HepG2 (cell line): ENCODE results near the gene MBTPS1. TPM values are rescaled to one million over a fixed set of nuclear protein-coding genes. Genes with fewer than 3 reads are reported as not detected.
A peak's percentile ranks its signal among the peaks of the same experiment; 100 is the strongest.

Experiments
- ATAC-seq: fragments of 200-7000 bp; cut with Tn5 transposase; 3 replicates; pipeline ENCODE4 v1.9.1; 2020; ENCODE audit warnings: mild to moderate bottlenecking, moderate library complexity
- BruUV-seq: library from RNA; stranded (reverse); fragments of 400-500 nt; replicated peaks from 2 replicates; lab custom pipeline; 2021; lab: Mats Ljungman, UMichigan
- CTCF ChIA-PET: fragments of 300-600 bp; formaldehyde crosslinking; extraction: SDS; loops from one replicate; lab custom pipeline; 2021; ENCODE audit warnings: low total read pairs, inconsistent platforms, low intra/inter-chr PET ratio; lab: Yijun Ruan, JAX
- POLR2A ChIA-PET: fragments of 350-600 bp; sonication (Branson Sonifier 250); formaldehyde crosslinking; loops from one replicate; lab custom pipeline; 2020; ENCODE audit warnings: antibody characterized with exemption, inconsistent platforms; lab: Yijun Ruan, JAX
- DNase-seq: peaks from one replicate; pipeline ENCODE4 v3.0.0-alpha.2; 2015; ENCODE audit warnings: low spot score
- FAIRE-seq: peaks from 3 replicates; lab custom pipeline; 2011; peaks lifted over from hg19 to GRCh38; lab: Jason Lieb, UNC
- H2AFZ ChIP-seq: one replicate; pipeline ENCODE4 v1.6.1; 2011; ENCODE audit warnings: low read length, inconsistent platforms
- H3K27ac ChIP-seq: fragments of 300-600 bp; 3 replicates; pipeline ENCODE4 v1.8.0; 2011; ENCODE audit warnings: mixed run types, mild to moderate bottlenecking, mixed read lengths, low read length, inconsistent platforms; ENCODE audit not compliant: insufficient read depth; ENCODE audit errors: extremely low read length
- H3K27me3 ChIP-seq, 2 experiments: fragments of 200-600 bp in 1 of 2; 2 replicates in 1 of 2; 3 replicates in 1 of 2; pipeline versions ENCODE4 v1.6.0 to v1.8.0; 2011; ENCODE audit warnings: low read length in 2 of 2, mild to moderate bottlenecking in 2 of 2, moderate library complexity in 2 of 2, inconsistent platforms in 1 of 2; ENCODE audit not compliant: insufficient read depth in 2 of 2, control insufficient read depth in 1 of 2
- H3K36me3 ChIP-seq, 2 experiments: fragments of 200-600 bp in 1 of 2; replicated peaks in 1 of 2; 2 replicates in 1 of 2; 3 replicates in 1 of 2; pipeline versions ENCODE4 v1.5.1 to v1.8.0; 2011; ENCODE audit warnings: low read length in 2 of 2, inconsistent platforms in 1 of 2; ENCODE audit not compliant: insufficient read depth in 2 of 2, control insufficient read depth in 1 of 2
- H3K4me1 ChIP-seq: 2 replicates; pipeline ENCODE4 v1.5.1; 2012; ENCODE audit warnings: low read length, inconsistent platforms; ENCODE audit not compliant: insufficient read depth
- H3K4me2 ChIP-seq: 2 replicates; pipeline ENCODE4 v1.6.0; 2011; ENCODE audit warnings: low read depth, low read length, inconsistent platforms
- H3K4me3 ChIP-seq, 3 experiments: fragments of 200-600 bp in 1 of 3; sonication (generic), shearing (Covaris generic) in 1 of 3; replicated peaks in 1 of 3; 2 replicates each; pipeline ENCODE4 v1.5.1; 2011 to 2016; ENCODE audit warnings: low read length in 3 of 3, inconsistent platforms in 2 of 3, low read depth in 2 of 3, mild to moderate bottlenecking in 2 of 3, control low read depth in 1 of 3, mixed read lengths in 1 of 3; ENCODE audit not compliant: insufficient read depth in 1 of 3
- H3K79me2 ChIP-seq: one replicate; pipeline ENCODE4 v1.6.1; 2011; ENCODE audit warnings: low read length, inconsistent platforms; ENCODE audit not compliant: insufficient read depth
- H3K9ac ChIP-seq: 2 replicates; pipeline ENCODE4 v1.6.0; 2011; ENCODE audit warnings: mild to moderate bottlenecking, low read depth, low read length, inconsistent platforms; ENCODE audit not compliant: insufficient read depth
- H3K9me3 ChIP-seq: 2 replicates; pipeline ENCODE4 v1.5.1; 2012; ENCODE audit warnings: mild to moderate bottlenecking, low read length
- H4K20me1 ChIP-seq: 2 replicates; pipeline ENCODE4 v1.6.0; 2011; ENCODE audit warnings: inconsistent platforms, mild to moderate bottlenecking, low read length, moderate library complexity; ENCODE audit not compliant: insufficient read depth
- FOXM1 ChIP-seq: sonication (generic); formaldehyde crosslinking; IDR thresholded peaks from 2 replicates; pipeline ENCODE4 v1.5.0; 2020; ENCODE audit warnings: missing genetic modification reagents
- FOXP4 ChIP-seq: sonication (generic); formaldehyde crosslinking; IDR thresholded peaks from 2 replicates; pipeline ENCODE4 v1.4.0; 2020; ENCODE audit warnings: missing genetic modification reagents
- HDAC2 ChIP-seq: sonication (generic); formaldehyde crosslinking; IDR thresholded peaks from 2 replicates; pipeline ENCODE4 v1.4.0; 2020; ENCODE audit warnings: missing genetic modification reagents
- NFYB ChIP-seq: sonication (generic); formaldehyde crosslinking; IDR thresholded peaks from 2 replicates; pipeline ENCODE4 v1.4.0; 2020; ENCODE audit warnings: missing genetic modification reagents
- SMAD3 ChIP-seq: sonication (generic); formaldehyde crosslinking; IDR thresholded peaks from 2 replicates; pipeline ENCODE4 v1.4.0; 2020; ENCODE audit warnings: missing genetic modification reagents
- THYN1 ChIP-seq: sonication (generic); formaldehyde crosslinking; IDR thresholded peaks from 2 replicates; pipeline ENCODE4 v1.8.1; 2023; ENCODE audit warnings: low read depth, mild to moderate bottlenecking, moderate library complexity, missing genetic modification reagents, borderline replicate concordance
- ZBTB20 ChIP-seq: sonication (generic); formaldehyde crosslinking; IDR thresholded peaks from 2 replicates; pipeline ENCODE4 v1.8.1; 2023; ENCODE audit warnings: missing genetic modification reagents, low read depth, mild to moderate bottlenecking, borderline replicate concordance
- ZFP37 ChIP-seq: sonication (generic); formaldehyde crosslinking; IDR thresholded peaks from 2 replicates; pipeline ENCODE4 v1.4.0; 2020; ENCODE audit warnings: missing genetic modification reagents, borderline replicate concordance
- ZNF280B ChIP-seq: sonication (generic); formaldehyde crosslinking; IDR thresholded peaks from 2 replicates; pipeline ENCODE4 v1.5.0; 2020; ENCODE audit warnings: missing genetic modification reagents, mild to moderate bottlenecking, borderline replicate concordance
- ZNF616 ChIP-seq: sonication (generic); formaldehyde crosslinking; IDR thresholded peaks from 2 replicates; pipeline ENCODE4 v1.5.0; 2020; ENCODE audit warnings: low read depth, mild to moderate bottlenecking, missing genetic modification reagents
- ZNF746 ChIP-seq: sonication (generic); formaldehyde crosslinking; IDR thresholded peaks from 2 replicates; pipeline ENCODE4 v1.8.0; 2022; ENCODE audit warnings: mild to moderate bottlenecking, missing genetic modification reagents
- WGBS: methylation state at CpG from one replicate; pipeline ENCODE4 v1.1.6; 2017; ENCODE audit warnings: low lambda C conversion rate; 5-methylcytosine and 5-hydroxymethylcytosine counted together
- in situ Hi-C: cut with HindIII; loops from 2 replicates; pipeline ENCODE4 v1.10.0; 2017; ENCODE audit warnings: low pct_unique_long_range_greater_than_20kb; ENCODE audit not compliant: extremely low pct_ligation_motif_present
- intact Hi-C: fragments of 100-400 bp; cut with micrococcal nuclease; formaldehyde crosslinking; loops from one replicate; pipeline ENCODE4 v1.10.0; 2022; ENCODE audit not compliant: unreplicated experiment
- polyA plus RNA-seq, 8 experiments: library from polyadenylated mRNA; depleted of rRNA in 3 of 8; stranded (reverse) in 7 of 8; unstranded in 1 of 8; fragments of >200 nt; fragmentation: Illumina TruSeq in 4 of 8; extraction: Trizol in 4 of 8; gene quantifications; 2 replicates each; pipeline versions ENCODE4 v1.2.1 to v1.2.3, GENCODE V29; 2011 to 2016; ENCODE audit warnings: low read depth in 4 of 8, missing spikeins in 1 of 8, mixed read lengths in 1 of 8; ENCODE audit not compliant: insufficient read depth in 1 of 8
- total RNA-seq, 5 experiments: library from RNA; depleted of rRNA; stranded (reverse); fragments of >200 nt; fragmentation: Illumina TruSeq; extraction: Trizol; gene quantifications; 2 replicates each; pipeline ENCODE4 v1.2.3, GENCODE V29; 2016; ENCODE audit warnings: low read depth in 1 of 5

Gene MBTPS1
- total and polyA plus RNA-seq, 2 of the 13 experiments (the other 11 are each of a cell fraction or from before 2014, with no cell fraction given), result 56.7 to 91.3 TPM

- TF ChIP-seq FOXP4 (0 out of 2 replicates have a peak, but pooled peaks have one; percentile 22), ZNF616 (no peak), ZNF280B (CRISPR knock-in tag) (no peak), FOXM1 (CRISPR knock-in tag) (no peak), ZFP37 (no peak), ZBTB20 (no peak), ZNF746 (no peak)
Observed at GRCh38 chr16:84048270-84048669, 68.5 kb downstream of the MBTPS1 start (continued).

- intact Hi-C loops (no loop called here), in situ Hi-C loops (loop anchor here (10.0 kb wide), 2 partner anchors 123 to 223 kb away; no protein-coding TSS in a partner anchor)
- ATAC-seq (no peak), DNase-seq (no peak), FAIRE-seq (no peak)
- 88% methylated on average over 6 of the region's 6 CpGs for WGBS
- H3K4me2 ChIP-seq, result no peak overlapping the region
- peaks cover 0 to 9% of the 10 kb centered on the region in 2 experiments; a peak in 2 of 5 replicates for H3K36me3 ChIP-seq
- H3K27ac ChIP-seq, result no peak overlapping the region
- H3K4me3 ChIP-seq, result no peak overlapping the region
- H3K27me3 ChIP-seq, result peaks cover 0 to 11% of the 10 kb centered on the region in 2 experiments; a peak in 2 of 5 replicates
- H3K79me2 ChIP-seq, result no peaks in the 10 kb centered on the region
- H3K4me1 ChIP-seq, result peaks cover 35% of the 10 kb centered on the region
- TF ChIP-seq THYN1 (CRISPR knock-in tag) (no peak), SMAD3 (CRISPR knock-in tag) (no peak), NFYB (CRISPR knock-in tag) (no peak), HDAC2 (CRISPR knock-in tag) (no peak)
- no TSS peak for BruUV-seq
- H3K9ac ChIP-seq, result no peak overlapping the region
- no peaks in the 10 kb centered on the region; the same call in 1 of the 2 replicates for H4K20me1 ChIP-seq
- no peaks in the 10 kb centered on the region for H3K9me3 ChIP-seq
- CTCF ChIA-PET, result interaction anchor here (2.2 kb wide), 1 partner anchor 91 kb away, joined by 11 read pairs; no protein-coding TSS in a partner anchor
- POLR2A ChIA-PET, result no interaction called here
- no peak overlapping the region for H2AFZ ChIP-seq
Observed at GRCh38 chr16:84047626-84048025, 69.1 kb downstream of the MBTPS1 start.
